ENCODE data around the gene PPM1F. TPM values are rescaled to one million over a fixed set of nuclear protein-coding genes. Genes with fewer than 3 reads are reported as not detected.

PPM1F gene
- total RNA-seq, 1 donor from 2014 or later: 51.0 TPM

- no peak overlapping the region for H3K4me3 ChIP-seq
- ATAC-seq (no peak), DNase-seq (no peak)
- TF ChIP-seq, protein P1, sequence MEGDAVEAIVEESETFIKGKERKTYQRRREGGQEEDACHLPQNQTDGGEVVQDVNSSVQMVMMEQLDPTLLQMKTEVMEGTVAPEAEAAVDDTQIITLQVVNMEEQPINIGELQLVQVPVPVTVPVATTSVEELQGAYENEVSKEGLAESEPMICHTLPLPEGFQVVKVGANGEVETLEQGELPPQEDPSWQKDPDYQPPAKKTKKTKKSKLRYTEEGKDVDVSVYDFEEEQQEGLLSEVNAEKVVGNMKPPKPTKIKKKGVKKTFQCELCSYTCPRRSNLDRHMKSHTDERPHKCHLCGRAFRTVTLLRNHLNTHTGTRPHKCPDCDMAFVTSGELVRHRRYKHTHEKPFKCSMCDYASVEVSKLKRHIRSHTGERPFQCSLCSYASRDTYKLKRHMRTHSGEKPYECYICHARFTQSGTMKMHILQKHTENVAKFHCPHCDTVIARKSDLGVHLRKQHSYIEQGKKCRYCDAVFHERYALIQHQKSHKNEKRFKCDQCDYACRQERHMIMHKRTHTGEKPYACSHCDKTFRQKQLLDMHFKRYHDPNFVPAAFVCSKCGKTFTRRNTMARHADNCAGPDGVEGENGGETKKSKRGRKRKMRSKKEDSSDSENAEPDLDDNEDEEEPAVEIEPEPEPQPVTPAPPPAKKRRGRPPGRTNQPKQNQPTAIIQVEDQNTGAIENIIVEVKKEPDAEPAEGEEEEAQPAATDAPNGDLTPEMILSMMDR (IDR thresholded peaks at IDR 0.05): no peak
- peaks cover 69% of the 10 kb centered on the region for H3K36me3 ChIP-seq
- no peaks in the 10 kb centered on the region for H3K9me3 ChIP-seq
- intact Hi-C loops (cut with DNase I): loop anchor here (10.0 kb wide), 1 partner anchor 218 kb away; no protein-coding TSS in a partner anchor
- H3K27me3 ChIP-seq (ENCODE audit: low read depth): no peaks in the 10 kb centered on the region
- H3K4me1 ChIP-seq: peaks cover 22% of the 10 kb centered on the region
- no peak overlapping the region for H3K27ac ChIP-seq
Measured at GRCh38 chr22:21932347-21932746, 20.3 kb downstream of the PPM1F start.

DNA sequence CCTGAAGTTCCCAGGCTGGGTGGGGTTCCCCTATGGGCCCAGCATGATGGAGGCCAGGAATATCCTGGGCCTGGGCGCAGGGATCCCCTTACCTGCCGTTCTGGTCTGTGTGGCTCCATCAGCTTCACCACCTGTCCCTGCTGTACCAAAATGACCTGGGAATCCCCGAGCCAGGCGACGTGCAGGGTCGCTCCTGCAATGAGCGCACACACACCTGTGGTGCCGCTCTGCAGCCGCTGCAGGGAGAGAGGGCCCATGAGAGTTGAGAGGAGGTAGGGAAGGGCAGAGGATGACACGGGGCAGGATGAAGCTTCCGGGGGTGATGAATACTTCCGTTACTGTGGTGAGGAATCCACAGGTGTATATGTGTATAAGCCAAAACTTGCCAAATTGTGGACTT is 21.6 kb downstream of the PPM1F start:
- intact Hi-C loops (cut with DNase I): loop anchor here (10.0 kb wide), 1 partner anchor 216 kb away; no protein-coding TSS in a partner anchor
- TF ChIP-seq, protein P1 (IDR thresholded peaks at IDR 0.05): no peak
- Histone ChIP-seq H3K27ac (no peak overlapping the region), H3K4me1 (peaks cover 9% of the 10 kb centered on the region), H3K4me3 (no peak overlapping the region), H3K9me3 (no peaks in the 10 kb centered on the region), H3K27me3 (ENCODE audit: low read depth) (no peaks in the 10 kb centered on the region), H3K36me3 (peaks cover 80% of the 10 kb centered on the region)
- ATAC-seq (no peak), DNase-seq (no peak)

DNA sequence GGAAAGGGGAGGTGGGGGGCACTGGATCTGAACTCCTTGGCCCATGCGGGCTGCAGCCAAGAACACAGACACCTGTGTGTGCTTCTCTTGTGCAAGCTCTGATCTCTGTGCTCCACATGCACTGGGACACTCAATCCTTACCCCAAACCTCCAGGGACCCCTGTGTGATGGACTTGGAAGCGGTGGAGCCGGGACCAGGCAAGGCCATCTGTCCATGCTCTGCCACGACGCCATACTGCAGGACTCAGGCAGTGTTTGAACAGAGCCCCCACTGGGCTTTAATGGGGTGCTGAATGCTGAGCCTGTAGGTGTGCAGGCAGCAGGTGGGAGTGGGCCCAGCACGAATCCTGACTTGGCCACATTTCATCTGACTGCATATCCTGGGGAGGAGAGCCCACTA is 23.4 kb downstream of the PPM1F start:
- no peaks in the 10 kb centered on the region for H3K27me3 ChIP-seq (ENCODE audit: low read depth)
- no peak overlapping the region for H3K27ac ChIP-seq
- no peaks in the 10 kb centered on the region for H3K9me3 ChIP-seq
- no peak for DNase-seq
- H3K36me3 ChIP-seq: peaks cover 97% of the 10 kb centered on the region
- TF ChIP-seq, protein P1 (IDR thresholded peaks at IDR 0.05): no peak
- intact Hi-C loops (cut with DNase I): no loop called here
- no peak overlapping the region for H3K4me3 ChIP-seq
- H3K4me1 ChIP-seq: no peaks in the 10 kb centered on the region
- no peak for ATAC-seq

DNA sequence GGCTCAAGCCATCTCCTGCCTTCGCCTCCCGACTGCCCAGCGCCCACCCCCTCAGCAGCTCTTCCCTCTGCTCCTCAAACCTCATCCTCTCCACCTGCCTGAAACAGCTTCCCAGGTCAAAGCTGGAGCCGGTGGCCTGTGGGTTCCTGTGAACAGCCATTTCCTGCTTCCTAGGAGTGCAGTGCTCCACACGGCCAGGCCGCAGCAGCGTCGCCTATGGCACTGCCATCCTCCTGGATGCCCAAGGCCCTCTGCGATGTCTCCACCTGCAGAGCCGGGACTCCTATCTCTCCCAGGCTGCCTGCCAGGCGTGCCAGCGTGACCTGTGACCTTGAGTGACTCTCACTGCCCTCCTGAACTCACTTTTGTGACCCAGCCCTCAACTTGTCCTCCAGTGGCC is 24.6 kb downstream of the PPM1F start:
- peaks cover 96% of the 10 kb centered on the region for H3K36me3 ChIP-seq
- TF ChIP-seq, protein P1 (IDR thresholded peaks at IDR 0.05): no peak
- no peaks in the 10 kb centered on the region for H3K9me3 ChIP-seq
- H3K4me1 ChIP-seq: no peaks in the 10 kb centered on the region
- no peaks in the 10 kb centered on the region for H3K27me3 ChIP-seq (ENCODE audit: low read depth)
- no peak overlapping the region for H3K4me3 ChIP-seq
- DNase-seq (no peak), ATAC-seq (no peak)
- intact Hi-C loops (cut with DNase I): no loop called here
- H3K27ac ChIP-seq: no peak overlapping the region

DNA sequence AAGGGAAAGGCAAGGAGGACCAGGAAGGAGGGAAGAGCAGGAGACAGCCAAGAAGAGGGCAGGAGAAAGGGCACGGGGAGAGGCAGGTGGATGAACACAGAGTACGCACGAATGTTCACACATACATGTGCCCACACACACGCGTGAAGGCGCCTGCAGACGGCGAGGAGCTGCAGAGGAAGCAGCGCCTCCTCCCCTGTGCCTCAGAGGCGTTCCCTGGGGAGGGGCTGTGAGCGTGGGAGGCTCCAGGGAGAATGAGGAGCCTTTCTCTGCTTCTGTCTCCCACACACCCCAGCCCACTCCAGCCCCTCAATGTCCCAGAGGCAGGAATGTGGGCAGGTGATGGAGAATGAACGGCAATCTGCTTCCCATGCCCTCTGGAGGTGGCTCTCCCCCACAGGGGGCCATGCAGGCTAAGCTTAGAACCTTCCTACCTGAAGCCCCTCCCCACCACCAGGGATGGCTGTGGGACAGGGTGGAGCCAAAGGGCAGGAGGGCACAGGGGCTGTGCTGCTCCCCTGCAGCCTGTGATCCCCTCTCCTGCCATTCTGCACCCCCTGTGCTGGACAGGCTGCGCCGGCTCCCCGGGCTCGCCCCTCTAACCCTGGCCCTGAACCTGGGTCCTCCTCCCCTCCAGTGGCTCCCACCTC is 25.3 kb downstream of the PPM1F start:
- DNase-seq: no peak
- intact Hi-C loops (cut with DNase I): no loop called here
- no peak for ATAC-seq
- peaks cover 96% of the 10 kb centered on the region for H3K36me3 ChIP-seq
- no peak overlapping the region for H3K4me3 ChIP-seq
- H3K27ac ChIP-seq: no peak overlapping the region
- no peaks in the 10 kb centered on the region for H3K4me1 ChIP-seq
- H3K27me3 ChIP-seq (ENCODE audit: low read depth): no peaks in the 10 kb centered on the region
- no peaks in the 10 kb centered on the region for H3K9me3 ChIP-seq
- TF ChIP-seq, protein P1 (IDR thresholded peaks at IDR 0.05): no peak

Data from lower lobe of right lung (tissue), 2 donors.